Measurements from ENCODE around the gene GBX1.

The GBX1 gene

GRCh38 chr7:151141855-151142685, 25.4 kb downstream of the GBX1 start:
- peak; percentile 12 for DNase-seq
- Histone ChIP-seq H3K4me1 (peaks cover 10% of the 10 kb centered on the region; the same call in 1 of the 2 replicates), H3K36me3 (peaks cover 46% of the 10 kb centered on the region), H3K4me3 (ENCODE audit: low read depth, low read length) (no peak overlapping the region), H3K9me3 (no peaks in the 10 kb centered on the region), H3K27me3 (no peaks in the 10 kb centered on the region)
- no peak for TF ChIP-seq CTCF (IDR thresholded peaks at IDR 0.05; ENCODE audit: low read depth, low read length)

GRCh38 chr7:151141311-151141854, 26.1 kb downstream of the GBX1 start:
- Histone ChIP-seq H3K27me3 (no peaks in the 10 kb centered on the region), H3K36me3 (peaks cover 51% of the 10 kb centered on the region), H3K4me3 (ENCODE audit: low read depth, low read length) (no peak overlapping the region), H3K4me1 (peaks cover 10% of the 10 kb centered on the region; the same call in 1 of the 2 replicates), H3K9me3 (no peaks in the 10 kb centered on the region)
- TF ChIP-seq CTCF (IDR thresholded peaks at IDR 0.05; ENCODE audit: low read depth, low read length): no peak
- DNase-seq: peak; percentile 29

DNA sequence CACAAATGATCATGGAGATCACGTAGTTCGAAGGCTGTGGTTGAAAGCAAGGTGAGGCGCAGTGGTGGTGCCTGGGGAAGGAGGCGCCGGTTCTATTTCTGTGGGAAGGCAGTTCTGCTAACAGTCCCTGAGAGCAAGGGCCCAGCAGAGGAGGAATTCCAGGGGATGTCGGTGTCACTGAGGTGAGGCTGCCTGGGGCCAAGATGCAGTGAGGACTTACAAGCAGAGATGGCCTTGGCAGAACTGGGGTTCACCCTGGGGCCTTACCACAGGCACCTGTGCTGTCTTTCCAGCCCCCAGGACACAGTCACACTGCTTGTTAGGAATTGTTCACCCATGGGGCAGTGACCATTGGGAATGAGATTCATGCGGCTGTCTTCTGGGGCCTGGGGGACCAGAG, 26.7 kb downstream of the GBX1 start:
- Histone ChIP-seq H3K4me1 (peaks cover 10% of the 10 kb centered on the region; the same call in 1 of the 2 replicates), H3K4me3 (ENCODE audit: low read depth, low read length) (no peak overlapping the region), H3K9me3 (no peaks in the 10 kb centered on the region), H3K36me3 (peaks cover 56% of the 10 kb centered on the region), H3K27me3 (no peaks in the 10 kb centered on the region)
- TF ChIP-seq CTCF (IDR thresholded peaks at IDR 0.05; ENCODE audit: low read depth, low read length): no peak
- no peak for DNase-seq

DNA sequence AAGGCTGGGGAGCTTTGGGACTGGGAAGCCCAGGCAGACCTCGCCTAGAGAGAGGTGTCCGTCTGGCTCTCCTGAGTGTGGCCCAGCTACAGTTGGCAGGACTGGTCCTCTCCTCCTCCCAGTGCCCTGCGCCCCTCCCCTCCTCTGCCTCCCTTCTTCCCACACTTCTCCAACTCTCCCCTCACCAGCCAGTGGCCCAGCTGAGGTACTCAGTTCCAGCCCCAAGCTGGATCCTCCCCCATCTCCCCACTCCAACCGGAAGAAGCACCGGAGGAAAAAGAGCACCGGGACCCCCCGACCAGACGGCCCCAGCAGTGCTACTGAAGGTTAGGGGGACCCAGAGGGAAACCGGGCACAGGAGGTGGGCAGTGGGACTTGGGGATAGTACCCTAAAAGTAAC, 27.7 kb downstream of the GBX1 start:
- Histone ChIP-seq H3K27me3 (no peaks in the 10 kb centered on the region), H3K9me3 (no peaks in the 10 kb centered on the region), H3K36me3 (peaks cover 67% of the 10 kb centered on the region), H3K4me3 (ENCODE audit: low read depth, low read length) (no peak overlapping the region), H3K4me1 (peaks cover 10% of the 10 kb centered on the region; the same call in 1 of the 2 replicates)
- peak; percentile 7 for DNase-seq
- TF ChIP-seq CTCF (IDR thresholded peaks at IDR 0.05; ENCODE audit: low read depth, low read length): no peak

DNA sequence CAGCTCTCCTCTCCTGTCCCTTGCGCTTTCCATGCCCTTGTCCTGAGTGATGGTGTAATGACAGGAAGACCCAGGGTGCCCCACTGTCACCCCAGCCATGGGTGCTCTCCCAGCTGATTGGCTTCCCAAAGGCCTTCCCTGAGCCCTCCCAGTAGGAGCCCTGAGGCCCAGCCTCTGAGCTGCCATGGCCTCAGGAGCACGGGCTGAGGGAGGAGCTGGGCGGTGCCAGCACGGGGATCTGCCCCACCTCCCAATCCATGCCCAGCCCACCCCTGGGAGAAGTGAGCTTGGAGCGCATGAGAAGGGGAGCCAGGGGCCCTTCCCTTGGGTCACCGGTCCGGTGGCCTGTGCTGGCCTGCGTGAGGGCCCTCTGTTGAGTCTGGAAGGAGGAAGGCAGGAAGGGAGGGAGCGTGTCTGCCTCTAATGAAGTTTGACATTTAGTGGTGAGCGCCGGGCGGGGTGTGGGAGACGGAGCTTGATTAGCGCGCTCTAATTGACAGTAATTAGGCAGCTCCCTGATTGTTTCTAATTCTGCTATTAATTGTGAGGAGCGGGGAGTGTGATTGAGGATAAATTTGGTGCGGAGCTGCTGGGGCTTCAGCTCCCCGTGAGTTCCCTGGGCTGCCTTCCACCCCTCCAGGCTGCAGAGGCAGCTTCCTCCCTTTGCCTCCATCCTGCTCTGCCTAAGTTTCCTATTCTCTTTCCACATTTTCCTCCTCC, 28.3 kb downstream of the GBX1 start:
- H3K4me1 ChIP-seq: peaks cover 10% of the 10 kb centered on the region; the same call in 1 of the 2 replicates
- no peak for TF ChIP-seq CTCF (IDR thresholded peaks at IDR 0.05; ENCODE audit: low read depth, low read length)
- H3K36me3 ChIP-seq: peaks cover 70% of the 10 kb centered on the region
- no peaks in the 10 kb centered on the region for H3K9me3 ChIP-seq
- H3K27me3 ChIP-seq: no peaks in the 10 kb centered on the region
- peak; percentile 7 for DNase-seq
- H3K4me3 ChIP-seq (ENCODE audit: low read depth, low read length): no peak overlapping the region

Measured in BE2C (cell line).